ENCODE results near the gene PNKD.

PNKD gene

GRCh38 chr2:218320704-218321336 is 50.5 kb downstream of the PNKD start:
- DNase-seq: no peak

- DNase-seq: peak; percentile 35
These were observed 52.6 kb downstream of the PNKD start for GRCh38 chr2:218322768-218323525.

GRCh38 chr2:218323526-218324472 is 53.5 kb downstream of the PNKD start:
- no peak for DNase-seq

GRCh38 chr2:218325566-218326160 is 55.3 kb downstream of the PNKD start:
- no peak for DNase-seq

GRCh38 chr2:218326315-218326714 is 56.0 kb downstream of the PNKD start:
- no peak for DNase-seq

GRCh38 chr2:218327451-218328210 is 57.3 kb downstream of the PNKD start:
- no peak for DNase-seq

- no peak for DNase-seq
These were observed 58.0 kb downstream of the PNKD start for GRCh38 chr2:218328294-218328693.

- DNase-seq: no peak
These were observed 58.9 kb downstream of the PNKD start for GRCh38 chr2:218329027-218329825.

- no peak for DNase-seq
These were observed 59.7 kb downstream of the PNKD start for GRCh38 chr2:218329826-218330593.

GRCh38 chr2:218331745-218332144 is 61.4 kb downstream of the PNKD start:
- DNase-seq: no peak

- no peak for DNase-seq
These were observed 62.0 kb downstream of the PNKD start for GRCh38 chr2:218332288-218332687.

- peak; percentile 10 for DNase-seq
These were observed 62.8 kb downstream of the PNKD start for GRCh38 chr2:218332920-218333645.

- DNase-seq: no peak
These were observed 64.2 kb downstream of the PNKD start for GRCh38 chr2:218334531-218334930.

GRCh38 chr2:218340656-218341055 is 70.3 kb downstream of the PNKD start:
- DNase-seq: no peak

- no peak for DNase-seq
These were observed 71.1 kb downstream of the PNKD start for GRCh38 chr2:218341381-218341780.

- no peak for DNase-seq
These were observed 72.5 kb downstream of the PNKD start for GRCh38 chr2:218342837-218343236.

- DNase-seq: no peak
These were observed 73.3 kb downstream of the PNKD start for GRCh38 chr2:218343591-218343990.

GRCh38 chr2:218344090-218344754 is 73.9 kb downstream of the PNKD start:
- no peak for DNase-seq

GRCh38 chr2:218344755-218345417 is 74.6 kb downstream of the PNKD start:
- DNase-seq: no peak
